HCT116 (cell line): ENCODE data around the gene TOR4A. TPM values are rescaled to one million over a fixed set of nuclear protein-coding genes. Genes with fewer than 3 reads are reported as not detected.
A peak's percentile ranks its signal among the peaks of the same experiment; 100 is the strongest.

Experiments used
- ATAC-seq: fragments of 200-7000 bp; cut with Tn5 transposase; 2 replicates; pipeline ENCODE4 v1.9.1; 2020; ENCODE audit warnings: mild to moderate bottlenecking, moderate library complexity
- BruUV-seq: library from RNA; stranded (reverse); fragments of 400-500 nt; replicated peaks from 2 replicates; lab custom pipeline; 2021; lab: Mats Ljungman, UMichigan
- CTCF ChIA-PET: fragments of 300-600 bp; sonication (Branson Sonifier 250); formaldehyde crosslinking; loops from one replicate; lab custom pipeline; 2021; ENCODE audit warnings: antibody characterized with exemption; lab: Charles Lee
- POLR2A ChIA-PET: fragments of 300-600, 350-600 bp; sonication (Branson Sonifier 250); formaldehyde crosslinking; loops from one replicate; lab custom pipeline; 2021; ENCODE audit warnings: antibody characterized with exemption; lab: Charles Lee
- RAD21 ChIA-PET, 2 experiments: fragments of 300-600 bp; sonication (Branson Sonifier 250); formaldehyde crosslinking; loops; one replicate each; lab custom pipeline; 2023; ENCODE audit warnings: low total read pairs in 2 of 2; ENCODE audit not compliant: uncharacterized antibody in 2 of 2, unreplicated experiment in 2 of 2, low non-redundant PET in 1 of 2; lab: Charles Lee
- DNase-seq: peaks from one replicate; pipeline ENCODE4 v3.0.0-alpha.2; 2010; ENCODE audit warnings: low read depth, low spot score
- H2AFZ ChIP-seq: fragments of 200-600 bp; shearing (Covaris generic), sonication (generic); 2 replicates; pipeline ENCODE4 v1.6.1; 2017; ENCODE audit warnings: low read depth, mixed run types, mixed read lengths, antibody characterized with exemption, low read length; ENCODE audit not compliant: poor library complexity, severe bottlenecking
- H3K27ac ChIP-seq: 2 replicates; pipeline ENCODE4 v1.5.1; 2012; ENCODE audit warnings: low read depth, low read length
- H3K27me3 ChIP-seq: fragments of 200-600 bp; sonication (generic); 2 replicates; pipeline ENCODE4 v1.6.1; 2016; ENCODE audit warnings: mixed run types, low read length, mixed read lengths; ENCODE audit not compliant: insufficient read depth
- H3K36me3 ChIP-seq, 2 experiments: fragments of 200-500 bp in 1 of 2; fragments of 200-600 bp in 1 of 2; sonication (Bioruptor generic) in 1 of 2; sonication (generic) in 1 of 2; 2 replicates each; pipeline versions ENCODE4 v1.5.1 to v1.6.1; 2014 to 2016; ENCODE audit warnings: low read length in 2 of 2, inconsistent platforms in 1 of 2, mixed read lengths in 1 of 2, mixed run types in 1 of 2; ENCODE audit not compliant: insufficient read depth in 2 of 2, control insufficient read depth in 1 of 2
- H3K4me1 ChIP-seq, 2 experiments: fragments of 200-600 bp in 1 of 2; sonication (generic) in 1 of 2; 2 replicates each; pipeline versions ENCODE4 v1.5.1 to v1.6.1; 2012 to 2017; ENCODE audit warnings: low read length in 2 of 2, inconsistent platforms in 1 of 2, mild to moderate bottlenecking in 1 of 2, mixed read lengths in 1 of 2, mixed run types in 1 of 2, moderate library complexity in 1 of 2; ENCODE audit not compliant: insufficient read depth in 2 of 2, control insufficient read depth in 1 of 2
- H3K4me2 ChIP-seq: fragments of 200-600 bp; sonication (generic); 2 replicates; pipeline ENCODE4 v1.6.1; 2017; ENCODE audit warnings: mixed run types, low read length, mixed read lengths
- H3K4me3 ChIP-seq, 2 experiments: fragments of 200-600 bp in 1 of 2; sonication (generic) in 1 of 2; replicated peaks in 1 of 2; 2 replicates each; pipeline ENCODE4 v1.5.1; 2011 to 2016; ENCODE audit warnings: low read length in 2 of 2, control low read depth in 1 of 2, low read depth in 1 of 2, mild to moderate bottlenecking in 1 of 2, mixed read lengths in 1 of 2, mixed run types in 1 of 2
- H3K79me2 ChIP-seq: fragments of 200-600 bp; sonication (generic); 2 replicates; pipeline ENCODE4 v1.6.1; 2017; ENCODE audit warnings: mild to moderate bottlenecking, mixed run types, low read length, moderate library complexity, mixed read lengths; ENCODE audit not compliant: insufficient read depth
- H3K9ac ChIP-seq: fragments of 200-600 bp; sonication (generic); 2 replicates; pipeline ENCODE4 v1.6.1; 2016; ENCODE audit warnings: low read length, mixed read lengths
- H3K9me2 ChIP-seq: fragments of 200-600 bp; sonication (generic), shearing (Covaris generic); 2 replicates; pipeline ENCODE4 v1.6.1; 2017; ENCODE audit warnings: mixed run types, mild to moderate bottlenecking, moderate library complexity; ENCODE audit not compliant: insufficient read depth
- H3K9me3 ChIP-seq, 2 experiments: fragments of 200-500 bp in 1 of 2; fragments of 200-600 bp in 1 of 2; sonication (Bioruptor generic) in 1 of 2; sonication (generic) in 1 of 2; 2 replicates each; pipeline ENCODE4 v1.6.1; 2014 to 2017; ENCODE audit warnings: low read length in 2 of 2, mixed read lengths in 2 of 2, inconsistent platforms in 1 of 2, low read depth in 1 of 2, mild to moderate bottlenecking in 1 of 2, mixed run types in 1 of 2, moderate library complexity in 1 of 2; ENCODE audit not compliant: control insufficient read depth in 1 of 2, insufficient read depth in 1 of 2
- H4K20me1 ChIP-seq: fragments of 200-600 bp; sonication (generic), shearing (Covaris generic); 2 replicates; pipeline ENCODE4 v1.6.1; 2017; ENCODE audit warnings: mixed run types, mild to moderate bottlenecking, moderate library complexity; ENCODE audit not compliant: insufficient read depth
- CBX3 ChIP-seq: IDR thresholded peaks from 2 replicates; pipeline ENCODE4 v1.6.1; 2012; ENCODE audit warnings: low read depth
- CEBPB ChIP-seq: IDR thresholded peaks from 2 replicates; pipeline ENCODE4 v1.6.1; 2012; ENCODE audit warnings: low read depth
- EGR1 ChIP-seq: IDR thresholded peaks from 2 replicates; pipeline ENCODE4 v1.6.1; 2012; ENCODE audit warnings: low read depth
- ELF1 ChIP-seq: IDR thresholded peaks from 2 replicates; pipeline ENCODE4 v1.6.1; 2012; ENCODE audit warnings: low read depth, borderline replicate concordance
- EZH2 ChIP-seq: fragments of 200-600 bp; sonication (generic); IDR thresholded peaks from 2 replicates; pipeline ENCODE4 v1.6.1; 2017; ENCODE audit warnings: antibody characterized with exemption, mixed run types
- EZH2phosphoT487 ChIP-seq: fragments of 200-600 bp; IDR thresholded peaks from 2 replicates; pipeline ENCODE4 v1.6.1; 2018; ENCODE audit warnings: antibody characterized with exemption, borderline replicate concordance
- FOSL1 ChIP-seq: IDR thresholded peaks from 2 replicates; pipeline ENCODE4 v1.6.1; 2012; ENCODE audit warnings: low read depth
- POLR2AphosphoS5 ChIP-seq: IDR thresholded peaks from 2 replicates; pipeline ENCODE4 v1.6.1; 2011; ENCODE audit warnings: mild to moderate bottlenecking, low read depth, low read length, moderate library complexity
- SIN3A ChIP-seq: IDR thresholded peaks from 2 replicates; pipeline ENCODE4 v1.6.1; 2012; ENCODE audit warnings: low read depth
- TCF7L2 ChIP-seq: IDR thresholded peaks from 2 replicates; pipeline ENCODE4 v1.7.0; 2011; ENCODE audit warnings: borderline replicate concordance, inconsistent platforms; ENCODE audit not compliant: insufficient read depth, insufficient read length; ENCODE audit errors: extremely low read depth
- YY1 ChIP-seq: IDR thresholded peaks from 2 replicates; pipeline ENCODE4 v1.6.1; 2011; ENCODE audit warnings: low read length, low read depth, moderate library complexity, mild to moderate bottlenecking; ENCODE audit not compliant: insufficient replicate concordance; ENCODE audit errors: extremely low read depth
- ZNF274 ChIP-seq: fragments of 200-500 bp; sonication (Bioruptor generic); IDR thresholded peaks from 2 replicates; pipeline ENCODE4 v1.6.1; 2014; ENCODE audit warnings: mild to moderate bottlenecking, low read depth, low read length, inconsistent platforms
- intact Hi-C: fragments of 100-400 bp; cut with micrococcal nuclease; formaldehyde crosslinking; loops from 2 replicates; pipeline ENCODE4 v1.10.0; 2022
- total RNA-seq: library from RNA; stranded (reverse); gene quantifications from one replicate; pipeline ENCODE4 v1.2.1, GENCODE V29; 2021; ENCODE audit not compliant: unreplicated experiment
- TF ChIP-seq, protein P1 (sequence below): IDR thresholded peaks from 2 replicates; pipeline ENCODE4 v1.6.1; 2011; ENCODE audit warnings: mild to moderate bottlenecking, low read length, moderate library complexity; ENCODE audit not compliant: insufficient replicate concordance; ENCODE audit errors: extremely low read depth
- TF ChIP-seq, protein P2 (sequence below): IDR thresholded peaks from 2 replicates; pipeline ENCODE4 v1.6.1; 2012; ENCODE audit warnings: low read depth
- TF ChIP-seq, protein P3 (sequence below), 3 experiments: fragments of 200-600 bp in 1 of 3; sonication (generic) in 1 of 3; IDR thresholded peaks in 2 of 3; conservative IDR thresholded peaks in 1 of 3; 2 replicates each; pipeline ENCODE4 v1.5.1; 2012 to 2017; ENCODE audit warnings: low read depth in 2 of 3, low read length in 2 of 3, antibody characterized with exemption in 1 of 3, borderline replicate concordance in 1 of 3, control low read depth in 1 of 3, mild to moderate bottlenecking in 1 of 3, mixed read lengths in 1 of 3, mixed run types in 1 of 3, moderate library complexity in 1 of 3; ENCODE audit not compliant: insufficient read depth in 1 of 3
- TF ChIP-seq, protein P4 (sequence below): IDR thresholded peaks from 2 replicates; pipeline ENCODE4 v1.6.1; 2012

TOR4A gene
- total RNA-seq, 1 experiment from 2014 or later = 34.0 TPM

DNA sequence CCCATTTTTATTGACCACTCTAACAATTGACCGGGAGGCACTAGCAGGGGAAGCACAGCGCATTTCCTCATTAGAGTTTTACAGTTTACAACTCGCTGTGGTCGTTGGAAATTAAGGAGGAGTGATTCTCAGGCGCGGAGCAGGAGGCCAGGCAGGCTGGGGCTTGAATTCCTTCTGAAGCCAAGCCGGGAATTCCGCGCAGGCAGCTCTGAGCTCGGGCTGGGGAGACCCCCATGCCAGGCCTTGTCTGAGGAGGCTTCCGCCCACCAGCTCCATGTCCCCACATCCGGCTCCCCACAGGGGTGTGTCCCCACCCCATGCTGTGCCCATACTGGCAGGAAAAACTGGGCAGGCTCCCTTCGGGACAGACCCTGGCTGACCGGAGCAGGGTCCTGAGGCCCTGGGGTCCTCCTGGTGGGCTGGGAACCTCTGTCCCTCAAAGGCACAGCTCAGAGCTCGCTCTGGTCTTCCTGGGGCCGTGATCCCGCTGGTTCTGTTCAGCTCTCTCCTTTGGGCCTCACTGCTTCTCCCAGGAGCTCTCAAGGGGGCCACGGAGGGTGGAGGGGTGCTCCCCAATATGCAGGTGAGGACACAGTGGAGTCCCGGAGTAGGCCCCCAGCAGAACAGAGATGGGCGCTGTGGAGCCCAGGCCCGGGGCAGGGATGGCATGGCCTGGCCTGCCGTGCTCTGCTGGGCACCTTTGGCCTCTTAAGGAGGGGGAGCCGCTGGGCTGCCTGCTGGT, 25.8 kb downstream of the TOR4A start:
- H3K9me3 ChIP-seq = no peaks in the 10 kb centered on the region
- BruUV-seq = no TSS peak
- no peak overlapping the region for H2AFZ ChIP-seq
- ChIA-PET RAD21 (no interaction called here), POLR2A (no interaction called here), CTCF (interaction anchor here (1.7 kb wide), 1 partner anchor 13 kb away, joined by 7 read pairs; no protein-coding TSS in a partner anchor)
- peaks cover 2% of the 10 kb centered on the region; the same call in 1 of the 2 replicates for H4K20me1 ChIP-seq
- peaks cover 11 to 52% of the 10 kb centered on the region in 2 experiments for H3K4me1 ChIP-seq
- DNase-seq (no peak), ATAC-seq (no peak)
- peak overlapping the region; percentile 32; the same call in 1 of the 2 replicates for H3K27ac ChIP-seq
- no peaks in the 10 kb centered on the region for H3K9me2 ChIP-seq
- H3K9ac ChIP-seq = peak overlapping the region; percentile 56
- no peaks in the 10 kb centered on the region for H3K27me3 ChIP-seq
- H3K79me2 ChIP-seq = peaks cover 17% of the 10 kb centered on the region
- intact Hi-C loops = no loop called here
- H3K4me2 ChIP-seq = peak overlapping the region; percentile 66
- TF ChIP-seq, protein P1, sequence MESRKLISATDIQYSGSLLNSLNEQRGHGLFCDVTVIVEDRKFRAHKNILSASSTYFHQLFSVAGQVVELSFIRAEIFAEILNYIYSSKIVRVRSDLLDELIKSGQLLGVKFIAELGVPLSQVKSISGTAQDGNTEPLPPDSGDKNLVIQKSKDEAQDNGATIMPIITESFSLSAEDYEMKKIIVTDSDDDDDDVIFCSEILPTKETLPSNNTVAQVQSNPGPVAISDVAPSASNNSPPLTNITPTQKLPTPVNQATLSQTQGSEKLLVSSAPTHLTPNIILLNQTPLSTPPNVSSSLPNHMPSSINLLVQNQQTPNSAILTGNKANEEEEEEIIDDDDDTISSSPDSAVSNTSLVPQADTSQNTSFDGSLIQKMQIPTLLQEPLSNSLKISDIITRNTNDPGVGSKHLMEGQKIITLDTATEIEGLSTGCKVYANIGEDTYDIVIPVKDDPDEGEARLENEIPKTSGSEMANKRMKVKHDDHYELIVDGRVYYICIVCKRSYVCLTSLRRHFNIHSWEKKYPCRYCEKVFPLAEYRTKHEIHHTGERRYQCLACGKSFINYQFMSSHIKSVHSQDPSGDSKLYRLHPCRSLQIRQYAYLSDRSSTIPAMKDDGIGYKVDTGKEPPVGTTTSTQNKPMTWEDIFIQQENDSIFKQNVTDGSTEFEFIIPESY = no peak
- TF ChIP-seq CBX3 (no peak), POLR2AphosphoS5 (no peak), EZH2phosphoT487 (no peak), FOSL1 (no peak), EZH2 (no peak), TCF7L2 (no peak), SIN3A (no peak), YY1 (no peak), EGR1 (no peak), CEBPB (no peak), ZNF274 (no peak), ELF1 (no peak)
- TF ChIP-seq, protein P2, sequence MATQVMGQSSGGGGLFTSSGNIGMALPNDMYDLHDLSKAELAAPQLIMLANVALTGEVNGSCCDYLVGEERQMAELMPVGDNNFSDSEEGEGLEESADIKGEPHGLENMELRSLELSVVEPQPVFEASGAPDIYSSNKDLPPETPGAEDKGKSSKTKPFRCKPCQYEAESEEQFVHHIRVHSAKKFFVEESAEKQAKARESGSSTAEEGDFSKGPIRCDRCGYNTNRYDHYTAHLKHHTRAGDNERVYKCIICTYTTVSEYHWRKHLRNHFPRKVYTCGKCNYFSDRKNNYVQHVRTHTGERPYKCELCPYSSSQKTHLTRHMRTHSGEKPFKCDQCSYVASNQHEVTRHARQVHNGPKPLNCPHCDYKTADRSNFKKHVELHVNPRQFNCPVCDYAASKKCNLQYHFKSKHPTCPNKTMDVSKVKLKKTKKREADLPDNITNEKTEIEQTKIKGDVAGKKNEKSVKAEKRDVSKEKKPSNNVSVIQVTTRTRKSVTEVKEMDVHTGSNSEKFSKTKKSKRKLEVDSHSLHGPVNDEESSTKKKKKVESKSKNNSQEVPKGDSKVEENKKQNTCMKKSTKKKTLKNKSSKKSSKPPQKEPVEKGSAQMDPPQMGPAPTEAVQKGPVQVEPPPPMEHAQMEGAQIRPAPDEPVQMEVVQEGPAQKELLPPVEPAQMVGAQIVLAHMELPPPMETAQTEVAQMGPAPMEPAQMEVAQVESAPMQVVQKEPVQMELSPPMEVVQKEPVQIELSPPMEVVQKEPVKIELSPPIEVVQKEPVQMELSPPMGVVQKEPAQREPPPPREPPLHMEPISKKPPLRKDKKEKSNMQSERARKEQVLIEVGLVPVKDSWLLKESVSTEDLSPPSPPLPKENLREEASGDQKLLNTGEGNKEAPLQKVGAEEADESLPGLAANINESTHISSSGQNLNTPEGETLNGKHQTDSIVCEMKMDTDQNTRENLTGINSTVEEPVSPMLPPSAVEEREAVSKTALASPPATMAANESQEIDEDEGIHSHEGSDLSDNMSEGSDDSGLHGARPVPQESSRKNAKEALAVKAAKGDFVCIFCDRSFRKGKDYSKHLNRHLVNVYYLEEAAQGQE = no peak
- TF ChIP-seq, protein P3, sequence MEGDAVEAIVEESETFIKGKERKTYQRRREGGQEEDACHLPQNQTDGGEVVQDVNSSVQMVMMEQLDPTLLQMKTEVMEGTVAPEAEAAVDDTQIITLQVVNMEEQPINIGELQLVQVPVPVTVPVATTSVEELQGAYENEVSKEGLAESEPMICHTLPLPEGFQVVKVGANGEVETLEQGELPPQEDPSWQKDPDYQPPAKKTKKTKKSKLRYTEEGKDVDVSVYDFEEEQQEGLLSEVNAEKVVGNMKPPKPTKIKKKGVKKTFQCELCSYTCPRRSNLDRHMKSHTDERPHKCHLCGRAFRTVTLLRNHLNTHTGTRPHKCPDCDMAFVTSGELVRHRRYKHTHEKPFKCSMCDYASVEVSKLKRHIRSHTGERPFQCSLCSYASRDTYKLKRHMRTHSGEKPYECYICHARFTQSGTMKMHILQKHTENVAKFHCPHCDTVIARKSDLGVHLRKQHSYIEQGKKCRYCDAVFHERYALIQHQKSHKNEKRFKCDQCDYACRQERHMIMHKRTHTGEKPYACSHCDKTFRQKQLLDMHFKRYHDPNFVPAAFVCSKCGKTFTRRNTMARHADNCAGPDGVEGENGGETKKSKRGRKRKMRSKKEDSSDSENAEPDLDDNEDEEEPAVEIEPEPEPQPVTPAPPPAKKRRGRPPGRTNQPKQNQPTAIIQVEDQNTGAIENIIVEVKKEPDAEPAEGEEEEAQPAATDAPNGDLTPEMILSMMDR (IDR thresholded peaks at IDR 0.05 in 2 of 3, conservative IDR thresholded peaks at IDR 0.05 in 1 of 3; ENCODE audit: borderline replicate concordance in 1 of 3, insufficient read depth in 1 of 3, low read depth in 2 of 3, low read length in 2 of 3) = no peak
- TF ChIP-seq, protein P4, sequence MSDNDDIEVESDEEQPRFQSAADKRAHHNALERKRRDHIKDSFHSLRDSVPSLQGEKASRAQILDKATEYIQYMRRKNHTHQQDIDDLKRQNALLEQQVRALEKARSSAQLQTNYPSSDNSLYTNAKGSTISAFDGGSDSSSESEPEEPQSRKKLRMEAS = no peak
- no peak overlapping the region; a peak in 1 of 4 replicates for H3K4me3 ChIP-seq
- no peaks in the 10 kb centered on the region for H3K36me3 ChIP-seq
